SK-N-SH (cell line): Measurements from ENCODE around the gene DNAAF9. TPM values are rescaled to one million over a fixed set of nuclear protein-coding genes. Genes with fewer than 3 reads are reported as not detected.
"Not testable (repeated sequence)": the region's sequence is repeated elsewhere in the genome, so short reads cannot be mapped to it uniquely, and the experiment has no call there.

Experiments used
- CTCF ChIA-PET: fragments of 300-600, 350-600 bp; formaldehyde crosslinking; extraction: SDS; loops from one replicate; lab custom pipeline; 2021; lab: Yijun Ruan, JAX
- POLR2A ChIA-PET: fragments of 350-600 bp; sonication (Branson Sonifier 250); formaldehyde crosslinking; extraction: SDS; loops from one replicate; lab custom pipeline; 2020; ENCODE audit warnings: antibody characterized with exemption, inconsistent platforms; lab: Yijun Ruan, JAX
- DNase-seq: peaks from one replicate; pipeline ENCODE4 v3.0.0; 2012
- H2AFZ ChIP-seq: fragments of 200-600 bp; sonication (generic); 2 replicates; pipeline ENCODE4 v1.8.1; 2016; ENCODE audit warnings: antibody characterized with exemption, mild to moderate bottlenecking, low read depth
- H3F3A ChIP-seq: fragments of 200-600 bp; sonication (generic); replicated peaks from 2 replicates; pipeline ENCODE3; 2016; ENCODE audit warnings: antibody characterized with exemption, mild to moderate bottlenecking; ENCODE audit not compliant: insufficient read depth
- H3K27ac ChIP-seq, 2 experiments: fragments of 200-500 bp in 1 of 2; fragments of 200-600 bp in 1 of 2; sonication (Bioruptor generic) in 1 of 2; sonication (generic), shearing (Covaris generic) in 1 of 2; 2 replicates each; pipeline versions ENCODE4 v1.5.1 to v1.6.1; 2014 to 2016; ENCODE audit warnings: low read depth in 2 of 2, inconsistent platforms in 1 of 2, low read length in 1 of 2, mild to moderate bottlenecking in 1 of 2, mixed read lengths in 1 of 2
- H3K27me3 ChIP-seq: fragments of 200-600 bp; sonication (generic), shearing (Covaris generic); 2 replicates; pipeline ENCODE4 v1.6.1; 2016; ENCODE audit warnings: mixed run types; ENCODE audit not compliant: insufficient read depth
- H3K36me3 ChIP-seq, 2 experiments: fragments of 200-500 bp in 1 of 2; fragments of 200-600 bp in 1 of 2; sonication (Bioruptor generic) in 1 of 2; sonication (generic) in 1 of 2; replicated peaks in 1 of 2; 2 replicates each; pipeline versions ENCODE3 to v1.5.1; 2014 to 2016; ENCODE audit warnings: low read length in 1 of 2, mild to moderate bottlenecking in 1 of 2; ENCODE audit not compliant: insufficient read depth in 2 of 2, control insufficient read depth in 1 of 2
- H3K4me1 ChIP-seq, 2 experiments: fragments of 200-500 bp in 1 of 2; fragments of 200-600 bp in 1 of 2; sonication (Bioruptor generic) in 1 of 2; sonication (generic), shearing (Covaris generic) in 1 of 2; 2 replicates each; pipeline versions ENCODE4 v1.5.1 to v1.6.1; 2014 to 2016; ENCODE audit warnings: low read depth in 1 of 2, low read length in 1 of 2, mixed run types in 1 of 2; ENCODE audit not compliant: insufficient read depth in 2 of 2, control insufficient read depth in 1 of 2
- H3K4me2 ChIP-seq: fragments of 200-600 bp; sonication (generic), shearing (Covaris generic); 2 replicates; pipeline ENCODE4 v1.6.1; 2017; ENCODE audit warnings: mixed run types
- H3K4me3 ChIP-seq, 2 experiments: fragments of 200-500 bp in 1 of 2; fragments of 200-600 bp in 1 of 2; sonication (Bioruptor generic) in 1 of 2; sonication (generic), shearing (Covaris generic) in 1 of 2; 2 replicates each; pipeline versions ENCODE4 v1.5.1 to v1.8.1; 2014 to 2016; ENCODE audit warnings: low read depth in 2 of 2, inconsistent platforms in 1 of 2, low read length in 1 of 2, mild to moderate bottlenecking in 1 of 2, mixed read lengths in 1 of 2, moderate library complexity in 1 of 2
- H3K79me2 ChIP-seq: fragments of 200-600 bp; sonication (generic); 2 replicates; pipeline ENCODE4 v1.8.1; 2017; ENCODE audit warnings: mild to moderate bottlenecking; ENCODE audit not compliant: insufficient read depth
- H3K9ac ChIP-seq: fragments of 200-600 bp; sonication (generic); 2 replicates; pipeline ENCODE4 v1.6.1; 2017; ENCODE audit warnings: mixed run types
- H3K9me2 ChIP-seq: fragments of 200-600 bp; sonication (generic); 2 replicates; pipeline ENCODE4 v1.6.1; 2017; ENCODE audit warnings: mixed run types
- H3K9me3 ChIP-seq: fragments of 200-600 bp; sonication (generic); 2 replicates; pipeline ENCODE4 v1.6.1; 2017; ENCODE audit warnings: mixed run types, mild to moderate bottlenecking, moderate library complexity
- H4K20me1 ChIP-seq: fragments of 200-600 bp; sonication (generic); 2 replicates; pipeline ENCODE4 v1.6.1; 2017; ENCODE audit warnings: mild to moderate bottlenecking, mixed run types; ENCODE audit not compliant: insufficient read depth
- CHD2 ChIP-seq: fragments of 150-350 bp; IDR thresholded peaks from 2 replicates; pipeline ENCODE4 v1.6.1; 2018; ENCODE audit warnings: low read length; ENCODE audit not compliant: partially characterized antibody
- FOSL2 ChIP-seq: IDR thresholded peaks from 2 replicates; pipeline ENCODE4 v1.4.0; 2012; ENCODE audit warnings: low read depth, mild to moderate bottlenecking, moderate library complexity, borderline replicate concordance
- MEF2A ChIP-seq: IDR thresholded peaks from 2 replicates; pipeline ENCODE4 v1.4.0; 2012; ENCODE audit warnings: low read depth, borderline replicate concordance
- NRF1 ChIP-seq: IDR thresholded peaks from 2 replicates; pipeline ENCODE4 v1.6.1; 2012; ENCODE audit warnings: low read depth, mild to moderate bottlenecking, low read length
- PBX3 ChIP-seq: IDR thresholded peaks from 2 replicates; pipeline ENCODE4; 2012
- RCOR1 ChIP-seq: fragments of 150-350 bp; IDR thresholded peaks from 2 replicates; pipeline ENCODE4 v1.6.1; 2017; ENCODE audit warnings: antibody characterized with exemption, low read length
- RFX5 ChIP-seq: IDR thresholded peaks from 2 replicates; pipeline ENCODE4 v1.6.1; 2012; ENCODE audit warnings: mild to moderate bottlenecking, improper control_type of control experiment, low read length
- SIN3A ChIP-seq: IDR thresholded peaks from 2 replicates; pipeline ENCODE4 v1.6.1; 2012; ENCODE audit warnings: low read depth, mild to moderate bottlenecking, low read length, moderate library complexity, borderline replicate concordance
- TCF12 ChIP-seq: IDR thresholded peaks from 2 replicates; pipeline ENCODE4 v1.4.0; 2012
- USF1 ChIP-seq: IDR thresholded peaks from 2 replicates; pipeline ENCODE4 v1.4.0; 2012; ENCODE audit warnings: low read depth, borderline replicate concordance
- WGBS: methylation state at CpG from one replicate; pipeline ENCODE4 v1.1.6; 2017; ENCODE audit warnings: low lambda C conversion rate; 5-methylcytosine and 5-hydroxymethylcytosine counted together
- polyA plus RNA-seq, 3 experiments: library from polyadenylated mRNA; depleted of rRNA; stranded (reverse); fragments of >200 nt; gene quantifications; 2 replicates each; pipeline ENCODE4 v1.2.3, GENCODE V29; 2012
- TF ChIP-seq, protein P1 (sequence below): fragments of 200-600 bp; sonication (generic); IDR thresholded peaks from 2 replicates; pipeline ENCODE4 v1.6.1; 2017; ENCODE audit warnings: antibody characterized with exemption, mild to moderate bottlenecking, moderate library complexity

Gene DNAAF9
- polyA plus RNA-seq, 1 of the 3 experiments (the other 2 are of a cell fraction), result 5.5 TPM

DNA sequence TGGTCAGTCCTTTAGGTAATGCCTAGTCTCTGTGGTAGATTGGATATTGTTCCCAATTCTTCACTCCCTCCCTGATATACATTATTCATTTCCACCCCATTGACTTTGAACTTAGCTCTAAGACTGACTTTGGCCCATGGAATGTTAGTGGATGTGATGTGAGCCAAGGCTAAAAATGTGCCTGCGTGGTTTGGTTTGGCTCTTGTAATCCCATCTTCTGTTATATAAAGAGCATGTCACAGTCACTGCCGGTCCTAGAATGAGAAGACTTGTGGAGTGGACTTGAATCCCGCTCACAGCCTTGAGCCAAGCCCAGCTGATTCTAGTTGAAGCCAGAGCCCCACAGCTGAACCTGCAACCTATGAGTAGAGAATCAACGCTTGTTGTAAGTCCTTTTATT, 23.6 kb upstream of the DNAAF9 start:
- DNase-seq, result no peak
- no peak overlapping the region for H3K9ac ChIP-seq
- H2AFZ ChIP-seq, result no peak overlapping the region
- H3K9me2 ChIP-seq, result no peaks in the 10 kb centered on the region
- H3K4me1 ChIP-seq, result no peaks in the 10 kb centered on the region
- no peak overlapping the region for H3K27ac ChIP-seq
- 75% methylated on average over 4 of the region's 4 CpGs for WGBS
- POLR2A ChIA-PET, result no interaction called here
- H3K4me3 ChIP-seq, result no peak overlapping the region
- TF ChIP-seq TCF12 (no peak), NRF1 (no peak), PBX3 (no peak), USF1 (no peak), RFX5 (no peak)
- TF ChIP-seq, protein P1, sequence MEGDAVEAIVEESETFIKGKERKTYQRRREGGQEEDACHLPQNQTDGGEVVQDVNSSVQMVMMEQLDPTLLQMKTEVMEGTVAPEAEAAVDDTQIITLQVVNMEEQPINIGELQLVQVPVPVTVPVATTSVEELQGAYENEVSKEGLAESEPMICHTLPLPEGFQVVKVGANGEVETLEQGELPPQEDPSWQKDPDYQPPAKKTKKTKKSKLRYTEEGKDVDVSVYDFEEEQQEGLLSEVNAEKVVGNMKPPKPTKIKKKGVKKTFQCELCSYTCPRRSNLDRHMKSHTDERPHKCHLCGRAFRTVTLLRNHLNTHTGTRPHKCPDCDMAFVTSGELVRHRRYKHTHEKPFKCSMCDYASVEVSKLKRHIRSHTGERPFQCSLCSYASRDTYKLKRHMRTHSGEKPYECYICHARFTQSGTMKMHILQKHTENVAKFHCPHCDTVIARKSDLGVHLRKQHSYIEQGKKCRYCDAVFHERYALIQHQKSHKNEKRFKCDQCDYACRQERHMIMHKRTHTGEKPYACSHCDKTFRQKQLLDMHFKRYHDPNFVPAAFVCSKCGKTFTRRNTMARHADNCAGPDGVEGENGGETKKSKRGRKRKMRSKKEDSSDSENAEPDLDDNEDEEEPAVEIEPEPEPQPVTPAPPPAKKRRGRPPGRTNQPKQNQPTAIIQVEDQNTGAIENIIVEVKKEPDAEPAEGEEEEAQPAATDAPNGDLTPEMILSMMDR, result no peak
- no peaks in the 10 kb centered on the region for H3K79me2 ChIP-seq
- H3K36me3 ChIP-seq, result no peaks in the 10 kb centered on the region
- H3K4me2 ChIP-seq, result no peak overlapping the region
- H3K27me3 ChIP-seq, result no peaks in the 10 kb centered on the region
- H4K20me1 ChIP-seq, result no peaks in the 10 kb centered on the region
- CTCF ChIA-PET, result no interaction called here
- no peaks in the 10 kb centered on the region for H3K9me3 ChIP-seq
- no peaks in the 10 kb centered on the region for H3F3A ChIP-seq

DNA sequence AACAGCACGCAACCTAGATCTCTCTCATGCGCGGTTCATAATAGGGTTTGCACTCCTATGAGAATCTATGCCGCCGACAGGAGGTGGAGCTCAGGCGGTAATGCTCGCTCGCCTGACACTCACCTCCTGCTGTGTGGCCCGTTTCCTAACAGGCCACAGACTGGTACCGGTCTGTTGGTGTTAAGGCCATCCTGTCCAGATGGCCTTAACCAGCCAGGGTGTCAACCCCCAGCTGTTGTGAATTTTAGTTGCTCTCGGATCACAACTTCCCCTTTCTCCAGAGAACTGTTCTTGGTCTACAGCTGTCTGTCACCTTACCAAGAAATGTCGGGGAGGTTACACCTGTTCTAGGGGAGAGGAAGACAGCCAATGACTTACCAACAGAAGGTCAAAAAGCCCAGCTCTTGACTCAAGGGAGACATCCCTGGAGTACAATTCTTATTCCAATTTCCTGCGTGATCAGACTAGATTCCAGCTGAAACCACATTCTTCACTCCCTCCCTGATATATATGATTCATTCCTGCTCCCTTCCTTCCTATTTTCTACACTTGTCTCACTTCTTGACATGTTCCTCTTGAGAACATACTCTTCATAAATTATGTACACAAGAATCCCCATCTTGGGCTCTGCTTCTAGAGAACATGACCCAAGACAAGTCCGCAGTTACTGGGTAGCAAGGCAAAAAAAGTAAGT, 23.1 kb upstream of the DNAAF9 start:
- Histone ChIP-seq H3K27me3 (no peaks in the 10 kb centered on the region), H3K4me1 (no peaks in the 10 kb centered on the region), H3F3A (no peaks in the 10 kb centered on the region), H3K79me2 (no peaks in the 10 kb centered on the region), H3K36me3 (no peaks in the 10 kb centered on the region), H3K9me3 (no peaks in the 10 kb centered on the region), H3K4me3 (no peak overlapping the region), H3K27ac (no peak overlapping the region), H3K9me2 (no peaks in the 10 kb centered on the region), H3K9ac (no peak overlapping the region), H3K4me2 (no peak overlapping the region), H4K20me1 (no peaks in the 10 kb centered on the region), H2AFZ (no peak overlapping the region)
- no peak for DNase-seq
- ChIA-PET POLR2A (no interaction called here), CTCF (no interaction called here)
- WGBS, result 89% methylated on average over 13 of the region's 14 CpGs
- TF ChIP-seq MEF2A (no peak), CHD2 (no peak), RCOR1 (no peak), RFX5 (no peak), SIN3A (no peak), FOSL2 (no peak)
- TF ChIP-seq, protein P1, result no peak

GRCh38 chr20:3426766-3427165, 19.3 kb upstream of the DNAAF9 start:
- H4K20me1 ChIP-seq, H3K9ac ChIP-seq, H3K27me3 ChIP-seq, H3K9me3 ChIP-seq, H2AFZ ChIP-seq, H3K4me3 ChIP-seq, CTCF ChIA-PET, H3K36me3 ChIP-seq, H3K9me2 ChIP-seq, DNase-seq, H3F3A ChIP-seq, POLR2A ChIA-PET, H3K4me2 ChIP-seq, H3K79me2 ChIP-seq, H3K4me1 ChIP-seq, H3K27ac ChIP-seq: not testable (repeated sequence)
- 73% methylated on average over 4 of the region's 4 CpGs for WGBS
